ENCODE results near the gene LSM8.
A peak's percentile ranks its signal among the peaks of the same experiment; 100 is the strongest.
"Not testable (repeated sequence)": the region's sequence is repeated elsewhere in the genome, so short reads cannot be mapped to it uniquely, and the experiment has no call there.

Gene LSM8

GRCh38 chr7:118183786-118184564 lies at the start of gene LSM8:
TSS of gene LSM8 (plus strand) at chr7:118184164. CDS start at chr7:118184224, 60 bp downstream.
- peak; percentile 99 for DNase-seq

- not testable (repeated sequence) for DNase-seq
Measured at GRCh38 chr7:118134420-118134819, 49.5 kb upstream of the LSM8 start.

- DNase-seq: no peak
Measured at GRCh38 chr7:118140468-118140867, 43.5 kb upstream of the LSM8 start.

GRCh38 chr7:118142012-118142411 lies 42.0 kb upstream of the LSM8 start:
- DNase-seq: no peak

- peak; percentile 20 for DNase-seq
Measured at GRCh38 chr7:118148930-118149329, 35.0 kb upstream of the LSM8 start.

- DNase-seq: no peak
Measured at GRCh38 chr7:118149394-118149793, 34.6 kb upstream of the LSM8 start.

- DNase-seq: no peak
Measured at GRCh38 chr7:118151671-118152070, 32.3 kb upstream of the LSM8 start.

- DNase-seq: no peak
Measured at GRCh38 chr7:118152149-118152548, 31.8 kb upstream of the LSM8 start.

- no peak for DNase-seq
Measured at GRCh38 chr7:118152654-118153053, 31.3 kb upstream of the LSM8 start.

GRCh38 chr7:118153551-118154177 lies 30.3 kb upstream of the LSM8 start:
- DNase-seq: peak; percentile 83

- DNase-seq: peak; percentile 49
Measured at GRCh38 chr7:118158766-118159165, 25.2 kb upstream of the LSM8 start.

GRCh38 chr7:118169146-118169545 lies 14.8 kb upstream of the LSM8 start:
- DNase-seq: peak; percentile 8

GRCh38 chr7:118175740-118176139 lies 8.2 kb upstream of the LSM8 start:
- no peak for DNase-seq

GRCh38 chr7:118179191-118179590 lies 4.8 kb upstream of the LSM8 start:
- DNase-seq: no peak

- peak; percentile 73 for DNase-seq
Measured at GRCh38 chr7:118182593-118183427, 1.2 kb upstream of the LSM8 start.

- no peak for DNase-seq
Measured at GRCh38 chr7:118183428-118183785, 557 bp upstream of the LSM8 start.

- peak; percentile 55 for DNase-seq
Measured at GRCh38 chr7:118184565-118184940, 589 bp downstream of the LSM8 start.

GRCh38 chr7:118185163-118185860 lies 1.3 kb downstream of the LSM8 start:
- peak; percentile 17 for DNase-seq

- no peak for DNase-seq
Measured at GRCh38 chr7:118186501-118186900, 2.5 kb downstream of the LSM8 start.

- DNase-seq: no peak
Measured at GRCh38 chr7:118194571-118194970, 10.6 kb downstream of the LSM8 start.

- peak; percentile 89 for DNase-seq
Measured at GRCh38 chr7:118195837-118196474, 12.0 kb downstream of the LSM8 start.

- DNase-seq: no peak
Measured at GRCh38 chr7:118202061-118202460, 18.1 kb downstream of the LSM8 start.

Data from DMS53 (cell line).